Globus pallidus (tissue), 1 donor: Measurements from ENCODE around the gene SERPINF2.
A peak's percentile ranks its signal among the peaks of the same experiment; 100 is the strongest.
"Not testable (repeated sequence)": the region's sequence is repeated elsewhere in the genome, so short reads cannot be mapped to it uniquely, and the experiment has no call there.

ENCODE experiments used
- DNase-seq: peaks from one replicate; pipeline ENCODE4 v3.0.0-alpha.2; 2015; ENCODE audit warnings: low spot score

Gene SERPINF2

DNA sequence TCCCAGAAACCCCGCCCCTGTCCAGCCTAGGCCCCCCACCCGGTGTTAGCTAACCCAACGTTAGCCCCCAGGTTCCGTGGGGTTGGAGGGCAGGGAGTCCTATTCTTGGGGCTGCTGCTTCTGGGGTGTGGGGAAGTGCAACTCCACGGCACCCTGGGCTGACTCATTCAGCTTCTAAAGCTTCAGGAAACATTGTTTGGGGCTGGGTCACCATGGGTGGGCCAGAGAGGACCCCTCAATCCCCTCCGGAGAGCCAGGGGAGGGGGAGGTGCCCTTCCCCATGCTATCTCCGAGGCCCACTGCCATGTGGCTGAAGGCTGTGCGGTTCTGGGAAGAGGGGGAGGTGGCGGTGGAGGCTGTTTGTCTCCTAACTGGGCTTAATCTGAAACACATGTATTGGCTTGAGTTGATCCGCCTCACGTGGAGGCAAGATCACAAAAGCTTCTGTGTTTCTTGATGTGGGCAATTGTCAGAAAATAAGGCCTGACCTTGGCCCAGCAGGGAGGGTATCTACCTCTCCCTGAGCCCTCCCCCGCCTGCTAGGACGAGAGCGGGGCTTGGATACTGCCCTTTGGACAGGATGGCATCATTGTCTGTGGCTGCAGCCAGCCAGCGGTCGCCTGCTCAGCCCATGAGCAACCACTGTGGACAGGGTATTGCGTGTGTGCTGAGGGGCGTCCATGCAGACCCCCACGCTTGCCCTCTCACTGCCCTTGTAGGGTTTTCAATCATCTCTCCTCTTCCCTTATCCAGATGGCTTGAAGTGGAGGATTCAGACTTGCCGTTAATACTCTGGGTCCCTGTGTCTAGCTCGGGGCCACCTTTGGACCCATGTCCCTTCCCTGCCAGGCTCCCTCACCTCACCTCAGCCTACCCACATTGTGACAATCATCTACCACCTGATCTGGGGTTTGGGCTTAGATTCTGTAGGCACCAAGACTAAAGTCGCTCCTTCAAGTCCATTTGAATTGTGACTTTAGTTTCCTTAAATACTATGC lies 20.5 kb downstream of the SERPINF2 start:
- no peak for DNase-seq

DNA sequence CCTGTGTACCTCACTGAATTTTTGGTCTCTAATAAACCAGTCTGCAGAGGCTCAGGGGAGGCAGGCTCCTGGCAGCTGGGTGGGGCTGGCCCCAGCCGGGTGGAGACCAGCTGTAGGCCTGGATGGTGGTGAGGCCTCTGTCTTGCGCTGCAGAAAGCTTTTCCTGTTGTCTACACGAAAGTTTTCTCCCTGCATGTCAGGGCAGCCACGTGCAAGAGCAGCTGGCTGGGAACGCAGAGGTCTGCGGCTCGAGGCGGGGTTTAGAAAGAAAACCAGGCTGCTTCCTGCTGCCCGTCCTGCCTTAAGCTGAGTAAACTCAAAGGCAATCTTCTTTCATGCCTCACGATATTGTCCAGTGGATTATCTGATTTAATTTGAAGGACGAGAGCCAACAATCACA lies 21.6 kb downstream of the SERPINF2 start:
- DNase-seq: no peak

DNA sequence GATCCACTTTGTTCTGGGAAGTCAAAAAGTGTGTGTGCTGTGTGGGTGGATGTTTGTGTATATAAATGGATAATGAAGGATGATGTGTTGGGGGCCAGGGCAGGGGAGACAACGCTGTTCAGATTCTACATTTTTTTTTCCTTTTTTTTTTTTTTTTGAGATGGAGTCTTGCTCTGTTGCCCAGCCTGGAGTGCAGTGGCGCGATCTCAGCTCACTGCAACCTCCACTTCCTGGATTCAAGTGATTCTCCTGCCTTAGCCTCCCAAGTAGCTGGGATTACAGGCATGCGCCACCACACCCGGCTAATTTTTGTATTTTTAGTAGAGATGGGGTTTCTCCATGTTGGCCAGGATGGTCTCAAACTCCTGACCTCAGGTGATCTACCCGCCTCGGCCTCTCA lies 22.0 kb downstream of the SERPINF2 start:
- DNase-seq: not testable (repeated sequence)

DNA sequence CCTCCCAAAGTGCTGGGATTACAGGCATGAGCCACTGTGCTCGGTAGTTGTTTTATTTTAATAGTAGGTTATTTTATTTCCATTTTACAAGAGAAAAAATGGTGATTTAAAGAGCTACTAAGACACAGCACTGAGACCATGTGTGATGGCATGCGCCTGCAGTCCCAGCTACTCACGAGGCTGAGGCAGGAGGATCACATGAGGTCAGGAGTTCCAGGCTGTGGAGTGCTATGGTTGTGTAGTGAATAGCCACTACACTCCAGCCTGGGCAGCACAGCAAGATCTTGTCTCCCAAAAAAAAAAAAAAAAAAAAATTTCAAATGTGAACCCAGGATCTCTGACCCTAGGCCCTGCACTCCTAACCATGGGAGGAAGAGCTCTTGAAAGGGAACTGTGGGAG lies 22.9 kb downstream of the SERPINF2 start:
- DNase-seq: no peak

DNA sequence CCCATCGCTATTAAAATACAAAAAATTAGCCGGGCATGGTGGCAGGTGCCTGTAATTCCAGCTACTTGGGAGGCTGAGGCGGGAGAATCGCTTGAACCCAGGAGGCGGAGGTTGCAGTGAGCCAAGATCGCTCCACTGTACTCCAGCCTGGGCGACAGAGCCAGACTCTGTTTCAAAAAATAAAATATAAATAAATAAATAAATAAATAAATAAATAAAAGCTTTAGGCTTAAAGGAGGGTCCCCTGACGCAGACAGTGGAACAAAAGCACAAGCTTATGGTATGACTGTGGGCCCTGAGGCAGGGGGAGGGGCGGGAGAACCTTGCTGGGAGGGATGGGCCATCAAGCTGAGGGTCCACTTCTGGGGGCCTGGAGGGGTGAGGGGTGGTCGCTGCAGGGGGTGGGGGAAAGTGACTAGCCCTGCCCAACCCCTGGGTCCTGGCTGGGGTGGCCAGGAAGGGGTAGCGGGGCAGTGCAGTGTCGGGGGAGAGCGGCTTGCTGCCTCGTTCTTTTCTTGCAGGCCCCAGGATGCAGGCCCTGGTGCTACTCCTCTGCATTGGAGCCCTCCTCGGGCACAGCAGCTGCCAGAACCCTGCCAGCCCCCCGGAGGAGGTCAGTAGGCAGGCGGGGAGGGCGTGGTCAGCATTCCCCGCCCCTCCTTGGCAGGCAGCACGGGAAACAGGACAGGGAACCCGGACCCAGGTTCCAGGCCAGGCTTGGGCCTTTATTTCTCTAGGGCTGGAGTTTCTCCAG lies 23.9 kb downstream of the SERPINF2 start:
- DNase-seq: no peak

DNA sequence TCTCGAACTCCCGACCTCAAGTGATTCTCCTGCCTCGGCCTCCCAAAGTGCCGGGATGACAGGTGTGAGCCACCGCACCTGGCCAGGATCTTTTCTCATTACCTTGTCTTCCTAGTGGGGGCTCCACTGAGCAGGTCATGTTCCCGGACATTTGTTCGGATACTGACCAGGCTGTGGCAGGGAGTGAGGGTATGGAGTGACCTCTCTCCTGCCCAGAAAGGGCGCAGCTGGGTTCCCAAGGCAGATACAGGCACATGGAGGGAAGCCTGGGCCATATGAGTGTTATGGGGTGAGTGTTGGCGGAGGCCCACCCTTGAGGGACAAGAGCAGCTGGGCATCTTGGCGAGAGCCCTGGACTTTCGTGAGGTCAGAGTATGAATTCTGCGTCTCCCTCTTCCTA lies 24.7 kb downstream of the SERPINF2 start:
- no peak for DNase-seq

DNA sequence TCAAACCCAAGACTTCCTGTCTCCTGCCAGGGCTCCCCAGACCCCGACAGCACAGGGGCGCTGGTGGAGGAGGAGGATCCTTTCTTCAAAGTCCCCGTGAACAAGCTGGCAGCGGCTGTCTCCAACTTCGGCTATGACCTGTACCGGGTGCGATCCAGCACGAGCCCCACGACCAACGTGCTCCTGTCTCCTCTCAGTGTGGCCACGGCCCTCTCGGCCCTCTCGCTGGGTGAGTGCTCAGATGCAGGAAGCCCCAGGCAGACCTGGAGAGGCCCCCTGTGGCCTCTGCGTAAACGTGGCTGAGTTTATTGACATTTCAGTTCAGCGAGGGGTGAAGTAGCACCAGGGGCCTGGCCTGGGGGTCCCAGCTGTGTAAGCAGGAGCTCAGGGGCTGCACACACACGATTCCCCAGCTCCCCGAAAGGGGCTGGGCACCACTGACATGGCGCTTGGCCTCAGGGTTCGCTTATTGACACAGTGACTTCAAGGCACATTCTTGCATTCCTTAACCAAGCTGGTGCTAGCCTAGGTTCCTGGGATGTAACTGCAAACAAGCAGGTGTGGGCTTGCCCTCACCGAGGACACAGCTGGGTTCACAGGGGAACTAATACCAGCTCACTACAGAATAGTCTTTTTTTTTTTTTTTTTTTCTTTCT lies 27.3 kb downstream of the SERPINF2 start:
- DNase-seq: no peak

DNA sequence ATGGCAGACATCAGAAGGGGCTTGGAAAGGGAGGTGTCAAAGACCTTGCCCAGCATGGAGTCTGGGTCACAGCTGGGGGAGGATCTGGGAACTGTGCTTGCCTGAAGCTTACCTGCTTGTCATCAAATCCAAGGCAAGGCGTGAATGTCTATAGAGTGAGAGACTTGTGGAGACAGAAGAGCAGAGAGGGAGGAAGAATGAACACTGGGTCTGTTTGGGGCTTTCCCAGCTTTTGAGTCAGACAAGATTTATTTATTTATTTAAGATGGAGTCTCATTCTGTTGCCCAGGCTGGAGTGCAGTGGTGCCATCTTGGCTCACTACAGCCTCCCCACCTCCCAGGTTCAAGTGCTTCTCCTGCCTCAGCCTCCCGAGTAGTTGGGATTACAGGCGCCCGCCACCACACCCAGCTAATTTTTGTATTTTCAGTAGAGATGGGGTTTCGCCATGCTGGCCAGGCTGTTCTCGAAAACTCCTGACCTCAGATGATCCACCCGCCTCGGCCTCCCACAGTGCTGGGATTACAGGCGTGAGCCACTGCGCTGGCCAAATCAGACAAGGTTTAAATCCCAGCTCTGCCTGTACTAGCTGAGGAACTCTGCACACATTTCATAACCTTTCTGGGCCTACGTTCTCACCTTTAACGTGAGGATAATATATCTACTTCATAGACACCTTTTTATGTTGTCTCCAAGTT lies 30.5 kb downstream of the SERPINF2 start:
- DNase-seq: not testable (repeated sequence)

DNA sequence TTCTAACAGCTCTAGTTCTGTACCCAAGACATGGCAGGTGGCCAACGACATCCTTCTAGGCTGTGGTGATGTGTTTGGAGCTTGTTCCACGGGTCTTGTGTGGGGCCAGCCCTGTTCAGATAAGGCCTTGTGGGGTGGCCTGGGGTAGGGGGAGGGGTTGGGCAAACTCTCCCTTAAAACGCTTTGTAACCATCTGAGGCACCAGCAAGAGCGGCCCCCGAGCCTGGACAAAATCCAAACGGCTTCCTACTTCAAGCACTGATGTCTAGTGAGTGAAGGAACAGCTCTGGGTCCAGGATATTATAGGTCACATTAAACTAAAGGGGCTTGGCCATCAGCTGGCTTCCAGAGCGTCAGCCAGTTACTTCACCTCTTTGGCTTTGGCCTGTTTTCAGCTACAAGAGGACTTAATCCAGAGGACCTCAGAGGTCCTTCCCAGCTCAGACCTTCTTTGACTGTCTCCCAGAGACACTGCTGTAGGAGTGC lies 31.1 kb downstream of the SERPINF2 start:
- no peak for DNase-seq

DNA sequence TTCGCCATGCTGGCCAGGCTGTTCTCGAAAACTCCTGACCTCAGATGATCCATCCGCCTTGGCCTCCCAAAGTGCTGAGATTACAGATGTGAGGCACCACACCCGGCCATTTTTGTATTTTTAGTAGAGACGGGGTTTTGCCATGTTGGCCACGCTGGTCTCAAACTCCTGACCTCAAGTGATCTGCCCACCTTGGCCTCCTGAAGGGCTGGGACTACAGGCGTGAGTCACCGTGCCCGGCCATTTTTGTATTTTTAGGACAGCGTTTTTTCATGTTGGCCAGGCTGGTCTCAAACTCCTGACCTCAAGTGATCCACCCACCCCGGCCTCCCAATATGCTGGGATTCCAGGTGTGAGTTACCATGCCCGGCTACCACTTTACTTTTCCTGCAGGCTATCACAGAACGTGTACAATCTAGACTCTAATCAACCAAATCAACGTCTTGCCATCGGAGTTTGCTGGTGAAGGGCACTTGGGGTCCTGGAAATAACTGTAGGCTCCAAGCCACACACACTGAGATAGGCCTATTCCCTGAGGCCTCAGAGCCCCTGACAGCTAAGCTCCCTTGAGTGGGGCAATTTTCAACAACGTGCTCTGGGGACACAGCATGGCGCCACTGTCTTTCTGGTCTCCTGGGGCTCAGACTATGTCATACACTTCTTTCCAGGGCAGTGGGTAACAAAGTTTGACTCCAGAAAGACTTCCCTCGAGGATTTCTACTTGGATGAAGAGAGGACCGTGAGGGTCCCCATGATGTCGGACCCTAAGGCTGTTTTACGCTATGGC lies 31.9 kb downstream of the SERPINF2 start:
- DNase-seq: no peak

DNA sequence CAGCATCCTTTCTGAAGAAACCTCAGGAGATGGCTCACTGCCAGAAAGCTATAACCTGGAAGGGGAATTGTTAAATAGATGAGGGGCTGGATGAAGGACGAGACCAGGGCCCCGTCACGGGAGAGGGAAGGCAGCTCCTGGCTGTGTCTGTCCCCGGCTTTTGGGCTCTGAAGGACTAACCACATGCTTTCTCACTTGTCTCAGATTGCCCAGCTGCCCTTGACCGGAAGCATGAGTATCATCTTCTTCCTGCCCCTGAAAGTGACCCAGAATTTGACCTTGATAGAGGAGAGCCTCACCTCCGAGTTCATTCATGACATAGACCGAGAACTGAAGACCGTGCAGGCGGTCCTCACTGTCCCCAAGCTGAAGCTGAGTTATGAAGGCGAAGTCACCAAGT lies 33.7 kb downstream of the SERPINF2 start:
- DNase-seq: no peak

DNA sequence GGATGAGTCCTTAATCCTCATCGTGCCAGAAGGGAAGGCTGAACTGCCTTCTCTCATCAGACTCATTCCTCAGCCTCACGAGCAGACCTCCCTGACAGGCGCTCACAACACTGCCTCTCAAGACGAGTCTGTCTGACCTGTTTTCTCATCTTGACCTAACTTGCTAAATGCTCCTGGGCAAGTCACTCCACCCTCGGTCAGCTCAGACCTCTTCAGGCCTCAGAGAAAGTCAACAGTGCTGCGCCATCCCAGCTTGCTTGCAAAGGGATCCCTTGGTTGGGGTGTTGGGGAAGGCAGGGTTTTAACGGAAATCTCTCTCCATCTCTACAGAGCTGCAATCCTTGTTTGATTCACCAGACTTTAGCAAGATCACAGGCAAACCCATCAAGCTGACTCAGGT lies 34.2 kb downstream of the SERPINF2 start:
- no peak for DNase-seq

DNA sequence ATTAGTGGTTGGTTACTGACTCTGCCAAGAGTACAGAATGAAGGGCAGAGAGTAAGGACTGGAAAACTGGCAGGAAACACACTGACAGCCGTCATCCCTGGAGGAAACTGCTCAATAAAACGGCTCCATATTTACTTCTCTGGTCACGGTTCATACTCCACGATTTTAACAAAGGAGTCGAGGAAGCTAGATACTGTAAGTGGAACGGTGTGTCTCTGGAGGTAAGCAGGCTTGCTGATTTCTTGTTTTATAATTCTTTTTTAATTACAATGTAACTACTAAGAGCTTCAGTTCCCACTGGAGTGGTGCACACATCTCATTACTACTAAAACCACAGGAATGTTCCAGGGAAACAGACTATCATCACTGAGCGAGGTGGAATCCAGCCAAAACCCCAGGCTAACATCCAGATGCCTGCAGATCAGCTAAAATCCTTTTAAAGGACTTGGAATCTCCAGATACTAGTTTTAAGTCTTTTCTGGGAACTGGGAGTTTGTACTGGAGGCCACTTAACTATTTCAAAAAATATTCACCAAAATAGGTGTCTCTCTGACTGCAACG lies 37.0 kb downstream of the SERPINF2 start:
- no peak for DNase-seq

DNA sequence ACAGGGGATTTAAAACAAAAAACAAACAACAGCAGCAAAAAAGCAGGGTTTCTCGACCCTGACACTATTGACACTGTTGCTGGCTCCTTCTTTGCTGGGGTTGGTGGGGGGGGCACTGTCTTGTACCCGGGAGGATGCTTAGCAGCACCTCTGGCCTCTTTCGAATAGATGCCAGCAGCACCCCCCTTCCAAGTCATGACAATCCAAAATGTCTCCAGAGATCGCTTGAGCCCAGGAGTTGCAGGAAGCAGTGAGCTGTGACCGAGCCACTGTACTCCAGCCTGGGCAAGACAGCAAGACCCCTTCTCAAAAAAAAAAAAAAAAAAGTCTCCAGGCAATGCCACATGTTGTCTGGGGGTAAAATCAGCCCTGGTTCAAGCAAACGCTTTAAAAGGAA lies 39.5 kb downstream of the SERPINF2 start:
- no peak for DNase-seq

DNA sequence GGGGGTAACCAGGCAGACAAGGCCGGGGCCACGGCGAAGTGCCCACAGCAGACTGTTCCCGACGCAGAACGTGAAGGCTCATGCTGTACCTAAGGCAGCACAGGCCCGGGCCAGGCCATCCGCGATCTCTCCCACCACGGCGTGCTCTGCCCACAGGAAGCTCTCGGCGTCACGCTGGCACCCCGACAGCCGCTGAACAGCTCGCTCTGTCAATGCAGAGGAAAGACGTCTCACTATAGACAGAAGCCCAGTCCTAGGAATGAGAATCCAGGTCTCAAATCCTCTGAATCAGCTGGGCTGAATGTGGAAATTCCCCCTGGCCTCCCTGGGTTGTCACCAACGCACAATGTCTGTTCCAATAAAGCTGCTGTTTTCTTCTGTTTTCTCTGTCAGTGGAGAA lies 40.6 kb downstream of the SERPINF2 start:
- no peak for DNase-seq

DNA sequence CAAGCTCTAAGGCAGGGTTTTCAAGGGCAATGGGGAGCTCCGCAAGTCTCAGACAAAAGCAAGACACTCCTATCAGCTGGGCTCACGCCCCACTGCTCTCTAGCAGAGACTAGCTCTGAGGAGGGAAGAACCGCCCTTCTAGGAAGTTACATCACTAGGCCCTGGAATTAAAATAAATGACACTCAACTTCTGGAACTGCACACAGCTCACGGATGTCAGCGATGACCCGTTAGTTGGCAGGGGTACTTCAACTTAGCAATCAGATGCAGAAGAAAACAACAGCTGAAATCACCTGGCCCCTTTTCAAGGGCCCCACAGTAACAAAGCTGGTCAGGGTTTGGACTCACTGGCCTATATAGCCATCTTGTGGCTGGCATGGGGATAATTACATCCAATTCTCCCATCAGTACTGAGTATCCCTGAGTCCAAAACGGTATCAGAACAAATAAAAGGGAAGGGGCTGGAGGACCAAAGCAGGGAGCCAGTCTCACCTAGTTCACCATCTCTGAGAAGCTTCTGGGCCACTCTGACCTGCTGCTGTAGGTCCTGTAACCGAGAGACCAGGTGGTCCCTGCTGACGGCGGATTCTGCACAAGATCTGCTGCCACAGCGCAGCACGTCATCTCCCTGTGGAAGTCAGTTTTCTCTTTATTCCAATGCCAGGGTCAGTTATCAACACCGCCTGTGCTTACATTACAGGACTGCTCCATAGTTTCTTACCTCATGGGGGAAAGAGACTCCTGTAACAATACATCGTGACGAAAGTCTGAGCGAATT lies 41.4 kb downstream of the SERPINF2 start:
- peak; percentile 47 for DNase-seq

DNA sequence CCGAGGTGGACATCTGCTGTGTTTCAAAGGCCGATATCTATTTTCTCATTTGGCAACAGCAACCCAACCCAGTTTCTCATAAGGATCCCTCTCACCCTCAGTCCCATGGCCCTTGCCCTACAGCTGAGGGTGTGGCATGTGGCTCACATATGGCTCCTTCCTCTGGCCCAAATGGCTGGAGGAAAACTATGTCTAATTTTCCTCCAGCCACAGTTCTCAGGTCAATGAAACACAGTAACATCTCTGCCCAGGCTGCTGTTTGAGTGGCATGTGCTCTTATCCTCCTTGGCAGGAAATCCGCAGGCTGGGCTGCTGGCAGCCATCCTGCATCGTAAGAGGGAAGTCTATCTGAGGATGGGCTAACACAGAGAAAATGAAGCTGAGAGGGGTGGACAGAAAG lies 43.3 kb downstream of the SERPINF2 start:
- no peak for DNase-seq

DNA sequence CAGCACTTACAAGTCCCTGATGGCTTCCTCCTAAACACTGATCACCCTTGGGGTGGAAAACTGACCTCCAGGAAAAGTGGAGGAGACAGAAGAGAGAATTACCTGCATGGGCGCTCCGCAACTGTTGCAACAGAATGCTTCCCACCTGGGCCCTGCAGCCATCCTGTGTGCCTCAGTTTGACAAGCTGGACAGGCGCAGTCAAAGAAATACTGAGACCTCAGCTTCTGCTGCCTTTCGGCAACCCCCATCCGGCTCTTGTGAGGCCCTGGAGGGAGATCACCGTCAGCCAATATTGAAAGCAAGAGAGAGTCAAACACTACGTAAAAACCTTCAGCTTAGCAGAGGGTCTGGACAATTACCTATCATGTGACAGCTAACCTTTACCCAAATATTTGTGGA lies 44.0 kb downstream of the SERPINF2 start:
- DNase-seq: no peak

DNA sequence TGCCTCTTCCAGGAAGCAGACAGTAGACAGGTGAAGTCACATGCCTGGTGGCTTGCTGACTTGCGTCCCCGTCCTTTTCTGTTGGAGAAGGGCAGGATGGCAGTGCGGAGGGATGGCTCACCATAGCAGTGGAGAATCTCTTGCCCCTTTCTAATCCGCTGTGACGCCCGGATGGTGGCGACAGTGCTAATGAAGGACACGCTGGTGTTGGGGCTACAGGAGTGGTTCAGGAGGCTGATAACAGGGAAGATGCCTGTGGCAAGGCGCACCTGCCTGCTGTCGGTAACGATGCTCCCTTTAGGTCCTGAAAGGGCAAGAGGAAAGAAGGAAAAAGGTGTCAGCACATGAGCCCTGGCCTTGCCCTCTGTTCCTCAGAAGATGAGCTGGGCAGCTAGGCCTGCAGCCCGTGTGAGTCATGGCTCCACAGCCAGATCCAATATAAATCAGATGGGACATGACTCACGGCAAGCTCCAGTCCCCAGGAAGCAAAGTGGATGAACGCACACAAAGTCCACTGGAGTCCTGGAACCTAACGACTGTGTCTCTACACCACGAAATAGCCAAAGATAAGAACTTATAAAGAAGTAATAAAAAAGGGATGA lies 44.7 kb downstream of the SERPINF2 start:
- DNase-seq: no peak
